GM23248 (cell line): Measurements from ENCODE around the gene UCKL1.

Source experiments
- EZH2 ChIP-seq: fragments of 200-600 bp; sonication (generic); IDR thresholded peaks from 2 replicates; pipeline ENCODE4 v1.6.1; 2018; ENCODE audit warnings: antibody characterized with exemption, mild to moderate bottlenecking; ENCODE audit not compliant: insufficient read depth, poor library complexity, severe bottlenecking
- EZH2phosphoT487 ChIP-seq: fragments of 200-600 bp; sonication (generic); IDR thresholded peaks from 2 replicates; pipeline ENCODE4 v1.6.1; 2018; ENCODE audit warnings: antibody characterized with exemption, moderate library complexity, mild to moderate bottlenecking, low read depth; ENCODE audit not compliant: insufficient read depth

DNA sequence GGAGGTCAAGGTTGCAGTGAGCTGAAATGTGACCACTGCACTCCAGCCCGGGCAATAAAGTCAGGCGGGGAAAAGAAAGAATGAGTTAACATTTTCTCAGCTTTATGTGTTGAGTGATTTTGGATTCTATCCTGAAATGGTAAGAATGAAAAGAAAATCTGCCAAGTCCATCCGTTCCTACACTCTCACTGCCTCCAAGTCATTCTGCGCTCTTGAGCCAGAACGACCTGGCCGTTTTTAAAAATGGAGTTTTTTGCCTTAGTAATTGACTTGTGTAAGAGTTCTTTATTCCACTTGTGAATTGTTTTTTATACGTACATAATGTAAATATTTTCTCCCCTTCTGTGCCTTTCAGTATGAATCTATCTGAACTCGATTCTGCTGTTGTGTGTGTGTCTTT lies 32.6 kb downstream of the UCKL1 start:
- TF ChIP-seq EZH2 = no peak
- TF ChIP-seq EZH2phosphoT487 = no peak
